ENCODE data around the gene MAG. TPM values are rescaled to one million over a fixed set of nuclear protein-coding genes. Genes with fewer than 3 reads are reported as not detected.

The MAG gene
- total RNA-seq, 2 donors from 2014 or later: 13.9 TPM; not detected in 1

GRCh38 chr19:35254341-35255297, 37.3 kb upstream of the MAG start:
- WGBS: 89% methylated on average over 17 of the region's 17 CpGs
- Histone ChIP-seq H3K27ac (no peak overlapping the region), H3K9me3 (no peaks in the 10 kb centered on the region), H3K27me3 (replicated peaks; ENCODE audit: insufficient read depth) (no peaks in the 10 kb centered on the region), H3K4me3 (no peak overlapping the region), H3K4me1 (replicated peaks) (no peaks in the 10 kb centered on the region), H3K36me3 (no peaks in the 10 kb centered on the region)
- DNase-seq (ENCODE audit: low spot score): no peak
- TF ChIP-seq POLR2A (IDR thresholded peaks at IDR 0.05) (no peak), POLR2AphosphoS5 (IDR thresholded peaks at IDR 0.05) (no peak), CTCF (IDR thresholded peaks at IDR 0.05) (no peak)
- intact Hi-C loops (cut with DNase I): no loop called here

GRCh38 chr19:35256566-35256965, 35.4 kb upstream of the MAG start:
- Histone ChIP-seq H3K9me3 (no peaks in the 10 kb centered on the region), H3K27me3 (replicated peaks; ENCODE audit: insufficient read depth) (no peaks in the 10 kb centered on the region), H3K4me1 (replicated peaks) (no peaks in the 10 kb centered on the region), H3K27ac (no peak overlapping the region), H3K4me3 (no peak overlapping the region), H3K36me3 (no peaks in the 10 kb centered on the region)
- no peak for TF ChIP-seq POLR2A (IDR thresholded peaks at IDR 0.05)
- 47% methylated on average over 2 of the region's 2 CpGs for WGBS
- no peak for DNase-seq (ENCODE audit: low spot score)
- intact Hi-C loops (cut with DNase I): no loop called here

DNA sequence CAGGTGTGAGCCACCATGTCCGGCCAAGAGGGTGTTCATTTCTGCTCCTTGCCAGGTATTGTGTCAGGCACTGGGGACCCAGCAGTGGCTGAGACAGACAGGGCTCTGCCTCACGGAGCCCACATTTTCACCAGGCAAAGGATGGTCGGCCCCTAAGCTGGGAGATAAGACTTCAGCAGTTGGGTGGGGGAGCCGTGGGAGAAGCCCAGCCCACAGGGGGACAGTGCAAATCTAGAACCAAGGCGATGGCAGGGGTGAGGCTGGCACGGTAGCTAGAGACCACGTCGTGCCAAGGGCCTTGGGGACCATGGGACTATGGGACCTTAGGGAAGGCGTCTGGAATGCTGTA, 34.9 kb upstream of the MAG start:
- Histone ChIP-seq H3K4me3 (no peak overlapping the region), H3K4me1 (replicated peaks) (no peaks in the 10 kb centered on the region), H3K9me3 (no peaks in the 10 kb centered on the region), H3K27me3 (replicated peaks; ENCODE audit: insufficient read depth) (no peaks in the 10 kb centered on the region), H3K36me3 (no peaks in the 10 kb centered on the region), H3K27ac (no peak overlapping the region)
- intact Hi-C loops (cut with DNase I): no loop called here
- no peak for DNase-seq (ENCODE audit: low spot score)
- TF ChIP-seq POLR2AphosphoS5 (IDR thresholded peaks at IDR 0.05): no peak
- TF ChIP-seq CTCF (IDR thresholded peaks at IDR 0.05): no peak
- no peak for TF ChIP-seq POLR2A (IDR thresholded peaks at IDR 0.05)
- 79% methylated on average over 9 of the region's 9 CpGs for WGBS

- Histone ChIP-seq H3K27me3 (replicated peaks; ENCODE audit: insufficient read depth) (no peaks in the 10 kb centered on the region), H3K36me3 (no peaks in the 10 kb centered on the region), H3K4me3 (no peak overlapping the region), H3K27ac (no peak overlapping the region), H3K4me1 (replicated peaks) (peaks cover 2% of the 10 kb centered on the region), H3K9me3 (no peaks in the 10 kb centered on the region)
- DNase-seq (ENCODE audit: low spot score): no peak
- TF ChIP-seq POLR2A (IDR thresholded peaks at IDR 0.05): no peak
- TF ChIP-seq POLR2AphosphoS5 (IDR thresholded peaks at IDR 0.05): no peak
- TF ChIP-seq CTCF (IDR thresholded peaks at IDR 0.05): no peak
- WGBS: 83% methylated on average over 10 of the region's 10 CpGs
- intact Hi-C loops (cut with DNase I): no loop called here
Measured at GRCh38 chr19:35260694-35261304, 31.2 kb upstream of the MAG start.

DNA sequence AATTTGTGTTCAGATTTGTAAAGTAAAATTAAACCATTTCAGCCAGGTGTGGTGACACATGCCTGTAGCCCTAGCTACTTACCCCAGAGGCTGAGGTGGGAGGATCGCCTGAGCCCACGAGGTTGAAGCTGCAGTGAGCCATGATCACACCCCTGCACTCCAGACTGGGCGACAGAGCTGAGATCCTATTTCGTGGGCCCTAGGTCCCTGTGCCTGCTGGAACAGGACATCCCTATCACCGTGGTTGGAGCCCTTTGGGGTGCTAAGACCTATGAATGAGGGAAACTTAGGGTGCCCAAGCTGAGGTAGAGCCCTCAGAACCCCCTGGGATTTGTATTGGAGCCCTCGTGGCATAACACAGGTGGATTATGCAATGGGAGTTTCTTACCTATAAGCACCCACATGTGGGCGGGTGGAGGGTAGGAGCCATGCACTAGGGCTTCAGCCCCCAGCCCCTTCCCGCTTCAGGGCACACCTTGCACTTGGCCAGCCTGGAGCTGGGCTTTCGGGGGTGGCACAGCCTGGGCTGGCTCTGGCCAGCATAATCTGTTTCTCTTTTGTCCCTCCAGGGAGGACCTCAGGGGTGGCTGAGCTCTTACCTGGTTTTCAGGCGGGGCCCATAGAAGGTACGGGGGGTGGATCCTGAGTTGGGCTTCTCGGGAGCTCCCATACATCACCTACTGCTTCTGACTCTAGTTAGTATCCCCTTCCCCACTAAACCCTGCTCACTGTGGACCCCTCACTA, 30.4 kb upstream of the MAG start:
- Histone ChIP-seq H3K27me3 (replicated peaks; ENCODE audit: insufficient read depth) (no peaks in the 10 kb centered on the region), H3K27ac (no peak overlapping the region), H3K4me3 (no peak overlapping the region), H3K9me3 (no peaks in the 10 kb centered on the region), H3K4me1 (replicated peaks) (peaks cover 9% of the 10 kb centered on the region), H3K36me3 (no peaks in the 10 kb centered on the region)
- intact Hi-C loops (cut with DNase I): no loop called here
- WGBS: 72% methylated on average over 12 of the region's 12 CpGs
- DNase-seq (ENCODE audit: low spot score): no peak
- TF ChIP-seq POLR2AphosphoS5 (IDR thresholded peaks at IDR 0.05) (no peak), CTCF (IDR thresholded peaks at IDR 0.05) (no peak), POLR2A (IDR thresholded peaks at IDR 0.05) (no peak)
